Right ventricle myocardium inferior (tissue), 1 donor: Measurements from ENCODE around the gene ENDOD1. TPM values are rescaled to one million over a fixed set of nuclear protein-coding genes. Genes with fewer than 3 reads are reported as not detected.
A peak's percentile ranks its signal among the peaks of the same experiment; 100 is the strongest.
"Not testable (repeated sequence)": the region's sequence is repeated elsewhere in the genome, so short reads cannot be mapped to it uniquely, and the experiment has no call there.

Experiments
- ATAC-seq: fragments of 200-7000 bp; cut with Tn5 transposase; one replicate; pipeline ENCODE4 v1.9.1; 2020; ENCODE audit warnings: mild to moderate bottlenecking, moderate library complexity
- DNase-seq: peaks from one replicate; pipeline ENCODE4 v3.0.0; 2021; ENCODE audit errors: missing footprints
- intact Hi-C: fragments of 100-400 bp; cut with DNase I; formaldehyde crosslinking; loops from one replicate; pipeline ENCODE4 v1.11.0; 2022
- total RNA-seq: library from RNA; stranded (reverse); fragmentation: NEBNext Ultra II Directional; extraction: Animal tissue kit (Norgen Biotek cat#: 25700); gene quantifications from one replicate; pipeline ENCODE4 v1.2.1, GENCODE V29; 2021
- donor health status: DM: no; HTN: yes; CAD: no; lungs with severe emphysema.

Gene ENDOD1
- total RNA-seq, 1 donor from 2014 or later: 11.2 TPM

DNA sequence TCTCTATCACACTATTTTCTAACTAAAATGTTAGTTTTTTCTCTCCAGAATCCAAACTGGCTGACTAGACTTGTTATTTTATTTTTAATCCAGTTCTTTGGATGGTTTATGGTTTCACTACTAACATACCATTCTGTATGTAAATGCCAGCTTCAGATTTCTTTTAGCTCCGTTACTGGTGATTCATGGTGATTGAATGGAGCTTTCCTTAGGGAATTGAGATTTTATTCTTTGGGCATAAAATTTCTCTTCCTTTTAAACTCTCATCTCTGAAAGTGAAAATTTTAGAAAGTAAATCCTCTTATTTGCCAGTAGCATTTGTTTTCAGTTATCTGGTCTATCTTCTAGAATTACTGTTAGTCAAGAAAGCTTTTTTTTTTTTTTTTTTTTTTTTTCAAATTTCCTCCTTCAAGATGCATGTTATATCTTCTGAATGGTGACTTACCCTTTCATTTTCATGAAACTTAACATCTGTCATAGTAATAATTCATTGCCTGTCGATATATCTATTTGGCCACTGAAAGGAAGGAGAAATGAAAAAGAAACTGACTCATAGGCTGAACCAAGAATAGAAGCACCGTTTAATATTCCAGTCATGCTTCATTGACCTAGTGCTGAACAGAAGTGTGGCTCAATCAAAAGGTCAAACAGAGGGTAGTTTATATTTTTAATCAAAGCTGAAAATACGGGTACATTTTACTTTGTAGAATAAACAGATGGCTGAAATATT, 6.4 kb downstream of the ENDOD1 start:
- ATAC-seq: no peak
- no peak for DNase-seq
- intact Hi-C loops: no loop called here

DNA sequence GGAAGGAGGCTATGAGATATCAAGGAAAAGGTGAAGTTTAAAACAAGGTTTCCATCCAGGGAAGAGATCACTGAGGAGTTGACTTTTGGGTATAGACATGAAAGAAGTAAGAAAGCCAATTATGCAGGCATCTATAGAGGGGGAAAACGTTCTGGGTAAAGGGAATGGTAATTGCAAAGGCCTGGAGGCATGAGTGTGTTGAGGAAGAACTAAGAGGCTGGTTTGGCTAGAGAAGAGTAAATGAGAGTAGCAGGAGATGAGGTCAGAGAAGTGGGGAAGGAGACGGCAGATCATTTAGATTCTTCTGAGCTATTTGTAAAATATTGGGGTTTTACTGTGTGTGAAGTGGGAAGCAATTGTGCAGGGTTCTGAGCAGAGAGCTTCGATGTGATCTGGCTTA, 7.6 kb downstream of the ENDOD1 start:
- ATAC-seq (no peak), DNase-seq (no peak)
- intact Hi-C loops: no loop called here

GRCh38 chr11:95098826-95099225, 9.2 kb downstream of the ENDOD1 start:
- no peak for DNase-seq
- intact Hi-C loops: no loop called here
- no peak for ATAC-seq

- DNase-seq (no peak), ATAC-seq (no peak)
- intact Hi-C loops: no loop called here
Observed at GRCh38 chr11:95100191-95100648, 10.6 kb downstream of the ENDOD1 start.

GRCh38 chr11:95100856-95101507, 11.3 kb downstream of the ENDOD1 start:
- intact Hi-C loops: no loop called here

DNA sequence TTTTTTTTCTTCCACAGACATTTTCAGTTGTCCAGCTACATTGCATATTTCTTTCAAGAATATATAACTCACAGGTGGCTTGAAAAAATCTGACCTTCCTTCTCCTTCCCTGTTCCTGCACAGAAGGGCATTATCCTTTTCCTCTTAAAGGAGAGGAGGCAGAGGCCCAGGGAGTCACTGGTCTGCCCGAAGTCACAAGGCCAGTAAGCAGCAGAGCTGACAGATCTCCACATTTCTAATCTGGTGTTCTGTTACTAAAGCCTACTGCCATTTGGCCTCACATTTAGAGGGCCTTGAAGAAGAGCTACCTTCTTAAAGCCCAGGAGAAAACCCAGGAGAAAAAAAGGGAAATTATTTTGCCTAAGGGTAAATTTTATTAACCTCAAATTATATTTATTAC, 12.3 kb downstream of the ENDOD1 start:
- intact Hi-C loops: no loop called here
- no peak for ATAC-seq
- no peak for DNase-seq

More at GRCh38 chr11:95100856-95101507, 11.3 kb downstream of the ENDOD1 start:
- no peak for ATAC-seq
- no peak for DNase-seq

GRCh38 chr11:95102733-95103132, 13.1 kb downstream of the ENDOD1 start:
- no peak for ATAC-seq
- DNase-seq: no peak
- intact Hi-C loops: no loop called here

GRCh38 chr11:95103701-95104100, 14.1 kb downstream of the ENDOD1 start:
- no peak for DNase-seq
- intact Hi-C loops: no loop called here
- no peak for ATAC-seq

DNA sequence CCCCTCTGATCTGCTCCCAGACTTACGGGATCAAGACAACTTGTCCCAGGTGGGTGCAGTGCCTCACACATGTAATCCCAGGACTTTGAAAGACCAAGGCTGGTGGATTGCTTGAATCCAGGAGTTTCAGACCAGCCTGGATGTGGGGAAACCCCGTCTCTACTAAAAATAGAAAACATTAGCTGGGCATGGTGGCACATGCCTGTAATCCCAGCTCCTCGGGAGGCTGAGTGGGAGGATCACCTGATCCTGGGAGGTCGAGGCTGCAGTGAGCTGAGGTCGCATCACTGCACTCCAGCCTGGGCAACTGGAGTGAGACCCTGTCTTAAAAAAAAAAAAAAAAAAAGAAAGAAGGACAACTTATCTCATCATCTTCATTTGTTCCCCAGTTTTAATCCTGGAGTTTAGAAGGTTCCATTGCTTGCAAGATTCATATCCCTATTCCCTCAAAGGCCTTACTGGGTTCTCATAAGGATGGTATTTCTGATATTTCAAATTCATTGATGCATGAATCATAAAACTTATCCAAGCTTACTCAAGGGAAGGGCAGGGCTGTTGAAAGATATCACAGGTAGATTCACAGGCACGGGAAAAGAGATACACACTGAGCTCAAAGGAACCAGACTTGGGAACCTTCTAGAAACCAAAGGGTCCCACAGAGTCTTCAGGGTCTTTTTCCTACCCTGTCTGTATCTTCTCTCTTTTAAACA, 14.6 kb downstream of the ENDOD1 start:
- intact Hi-C loops: no loop called here
- ATAC-seq (no peak), DNase-seq (no peak)

GRCh38 chr11:95104856-95105255, 15.2 kb downstream of the ENDOD1 start:
- intact Hi-C loops: no loop called here
- no peak for DNase-seq
- ATAC-seq: no peak

DNA sequence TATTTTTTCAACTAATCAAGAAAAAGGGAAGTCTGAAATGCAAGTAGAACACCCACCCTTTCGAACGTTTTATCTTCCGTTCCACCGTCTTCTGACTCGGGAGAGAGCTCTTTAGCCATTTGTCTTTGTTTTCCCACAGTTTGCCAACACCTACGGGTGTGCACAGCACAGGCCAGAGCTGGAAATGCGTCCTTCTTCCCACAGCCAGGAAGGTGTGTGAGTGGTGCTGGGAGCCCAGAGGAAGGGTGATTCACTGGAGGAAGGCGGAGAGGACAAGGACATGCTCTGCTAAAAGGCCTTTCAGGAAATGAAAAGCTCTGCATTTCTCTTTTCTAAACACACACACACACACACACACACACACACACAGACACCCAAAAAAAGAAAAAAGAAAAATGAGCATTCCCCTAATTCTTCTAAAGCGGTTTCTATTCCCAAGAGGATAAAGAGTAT, 18.5 kb downstream of the ENDOD1 start:
- ATAC-seq: peak; percentile 43
- intact Hi-C loops: loop anchor here (2.0 kb wide), 1 partner anchor 43 kb away; no protein-coding TSS in a partner anchor
- DNase-seq: no peak

DNA sequence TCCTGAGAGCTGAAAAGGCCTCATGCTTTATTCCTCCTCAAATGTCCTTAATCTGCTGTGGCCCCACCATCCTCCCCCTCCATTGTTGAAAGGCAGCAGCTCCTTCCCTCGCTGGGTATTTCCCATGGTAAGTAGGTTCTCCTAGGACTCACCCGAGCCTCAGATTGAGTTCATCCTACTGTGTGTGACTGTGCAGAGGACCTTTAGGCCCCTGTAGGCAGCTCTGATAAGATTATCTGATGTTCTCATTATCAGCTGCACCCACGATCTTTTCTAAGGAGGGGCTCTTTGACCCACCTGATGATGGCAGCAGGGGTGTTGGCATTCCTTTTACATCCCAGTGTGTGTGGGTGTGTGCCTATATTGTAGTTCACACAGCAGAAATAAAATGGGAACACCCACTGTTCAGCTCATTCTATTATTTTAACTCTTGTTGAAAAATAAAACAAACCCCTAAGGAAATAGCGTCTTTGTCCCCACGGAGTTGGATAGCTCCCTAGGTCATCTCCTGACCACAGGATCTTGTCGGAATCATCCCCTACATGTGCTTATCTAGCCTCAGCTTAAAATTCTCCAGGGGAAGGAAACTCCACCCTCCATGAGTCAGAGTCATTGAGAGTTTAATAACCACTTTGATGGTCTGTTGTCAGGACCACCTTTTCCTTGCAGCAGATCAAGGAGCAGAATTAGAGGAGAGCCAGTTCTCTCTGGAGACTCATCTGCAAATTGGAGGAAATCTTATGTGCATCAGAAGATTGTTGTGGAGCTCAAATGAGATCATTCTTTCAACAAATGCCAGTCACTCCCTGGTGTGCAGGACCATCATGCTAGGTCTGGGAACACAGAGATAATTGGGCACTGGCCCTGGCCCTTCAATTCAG, 19.3 kb downstream of the ENDOD1 start:
- DNase-seq: no peak
- intact Hi-C loops: loop anchor here (2.0 kb wide), 1 partner anchor 42 kb away; no protein-coding TSS in a partner anchor
- ATAC-seq: peak; percentile 53

DNA sequence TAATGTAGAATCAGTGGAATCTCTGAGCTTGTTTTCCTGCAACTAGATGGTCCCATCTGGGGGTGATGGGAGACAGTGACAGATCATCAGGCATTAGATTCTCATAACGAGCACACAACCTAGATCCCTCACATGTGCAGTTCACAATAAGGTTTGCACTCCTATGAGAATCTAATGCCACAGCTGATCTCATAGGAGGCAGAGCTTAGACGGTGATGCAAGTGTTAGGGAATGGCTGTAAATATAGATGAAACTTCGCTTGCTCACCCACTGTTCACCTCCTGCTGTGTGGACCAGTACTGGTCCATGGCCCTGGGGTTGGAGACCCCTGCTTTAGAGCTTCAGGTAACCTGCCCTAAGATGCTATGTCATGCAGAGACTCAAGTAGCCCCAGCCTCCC, 21.8 kb downstream of the ENDOD1 start:
- DNase-seq, intact Hi-C loops, ATAC-seq: not testable (repeated sequence)

- ATAC-seq (no peak), DNase-seq (no peak)
- intact Hi-C loops: no loop called here
Observed at GRCh38 chr11:95111923-95112540, 22.4 kb downstream of the ENDOD1 start.

DNA sequence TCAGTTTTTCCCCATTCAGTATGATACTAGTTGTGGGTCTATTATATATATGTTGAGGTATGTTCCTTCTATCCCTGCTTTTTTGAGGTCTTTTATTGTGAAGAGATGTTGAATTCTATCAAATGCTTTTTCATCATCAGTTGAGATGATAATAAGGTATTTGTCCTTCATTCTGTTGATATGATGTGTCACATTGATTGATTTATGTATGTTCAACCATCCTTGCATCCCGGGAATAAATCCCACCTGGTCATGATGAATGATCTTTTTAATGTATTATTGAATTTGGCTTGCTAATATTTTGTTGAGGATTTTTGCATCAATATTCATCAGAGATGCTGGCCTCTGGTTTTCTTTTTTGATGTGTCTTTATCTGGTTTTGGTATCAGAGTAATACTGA, 26.0 kb downstream of the ENDOD1 start:
- intact Hi-C loops: no loop called here

GRCh38 chr11:95119361-95120060, 29.9 kb downstream of the ENDOD1 start:
- DNase-seq (no peak), ATAC-seq (no peak)
- intact Hi-C loops: no loop called here

More for the DNA sequence above, 26.0 kb downstream of the ENDOD1 start:
- ATAC-seq: no peak
- DNase-seq: no peak

- intact Hi-C loops: no loop called here
- ATAC-seq (no peak), DNase-seq (no peak)
Observed at GRCh38 chr11:95121698-95122097, 32.1 kb downstream of the ENDOD1 start.

DNA sequence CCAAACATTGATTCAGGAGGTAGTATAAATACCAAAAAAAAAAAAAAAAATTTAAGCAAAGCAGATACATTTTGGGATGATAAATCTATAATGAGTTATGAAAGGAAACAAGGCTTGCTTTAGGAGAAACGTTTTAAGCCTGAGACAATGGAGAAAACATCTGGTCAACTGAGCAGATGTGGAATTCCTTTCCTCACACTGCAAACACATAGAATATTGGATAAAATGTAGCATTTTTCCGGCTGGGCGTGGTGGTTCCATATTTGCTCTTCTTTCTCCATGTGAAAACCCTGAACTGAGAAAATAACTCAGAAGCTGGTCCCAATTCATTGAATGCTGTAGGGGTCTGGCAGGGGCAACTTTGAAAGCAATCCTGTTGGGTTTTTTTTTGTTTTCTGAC, 33.9 kb downstream of the ENDOD1 start:
- ATAC-seq (no peak), DNase-seq (no peak)
- intact Hi-C loops: no loop called here
